Endothelial cell (in vitro differentiated cells): ENCODE data around the gene PRKRA. TPM values are rescaled to one million over a fixed set of nuclear protein-coding genes. Genes with fewer than 3 reads are reported as not detected.

Experiments
- DNase-seq: peaks from one replicate; pipeline ENCODE4 v3.0.0; 2021; ENCODE audit warnings: low spot score
- H3K27ac Mint-ChIP-seq: one replicate; pipeline ENCODE4 v1.8.0; 2021; ENCODE audit warnings: mixed read lengths, inconsistent platforms; ENCODE audit not compliant: unreplicated experiment
- H3K27me3 Mint-ChIP-seq: one replicate; pipeline ENCODE4 v1.8.0; 2021; ENCODE audit warnings: mild to moderate bottlenecking, moderate library complexity, mixed read lengths, inconsistent platforms; ENCODE audit not compliant: unreplicated experiment
- H3K36me3 Mint-ChIP-seq: one replicate; pipeline ENCODE4 v1.8.0; 2021; ENCODE audit warnings: mild to moderate bottlenecking, low read depth, mixed read lengths, inconsistent platforms; ENCODE audit not compliant: unreplicated experiment
- H3K4me1 Mint-ChIP-seq: one replicate; pipeline ENCODE4 v1.8.0; 2021; ENCODE audit warnings: mild to moderate bottlenecking, mixed read lengths, inconsistent platforms; ENCODE audit not compliant: unreplicated experiment
- H3K4me3 Mint-ChIP-seq: one replicate; pipeline ENCODE4 v1.8.0; 2021; ENCODE audit warnings: mild to moderate bottlenecking, mixed read lengths, inconsistent platforms; ENCODE audit not compliant: unreplicated experiment
- H3K9me3 Mint-ChIP-seq: one replicate; pipeline ENCODE4 v1.8.0; 2021; ENCODE audit warnings: mixed read lengths, inconsistent platforms; ENCODE audit not compliant: unreplicated experiment
- long read RNA-seq: library from polyadenylated mRNA; unstranded; transcript quantifications from one replicate; pipeline ENCODE4 v2.0.0, GENCODE V29; 2020; ENCODE audit not compliant: unreplicated experiment
- total RNA-seq: library from RNA; stranded (reverse); fragmentation: NEBNext Ultra II Directional; extraction: Animal tissue kit (Norgen Biotek cat#: 25700); gene quantifications from one replicate; pipeline ENCODE4 v1.2.1, GENCODE V29; 2021; ENCODE audit not compliant: unreplicated experiment
- TF ChIP-seq, protein P1 (sequence below): fragments of 200-600 bp; sonication (generic); IDR thresholded peaks from one replicate; pipeline ENCODE4 v1.5.0; 2021; ENCODE audit warnings: antibody characterized with exemption; ENCODE audit not compliant: unreplicated experiment

The PRKRA gene
- total RNA-seq = 33.1 TPM
- long read RNA-seq, transcript PRKRA-201 (8 exons, 1,826 nt) = major isoform, 25 of 32 reads
- long read RNA-seq, partial matches to known transcripts = 1 of 32 reads
- long read RNA-seq, other reads (novel, unspliced or antisense) = 4 of 32 reads

- Mint-ChIP-seq H3K27me3 (peaks cover 6% of the 10 kb centered on the region), H3K4me1 (peaks cover 13% of the 10 kb centered on the region), H3K27ac (peak within 1 kb of the TSS; percentile 100), H3K9me3 (no peaks in the 10 kb centered on the region), H3K4me3 (peak within 1 kb of the TSS; percentile 92), H3K36me3 (peaks cover 8% of the 10 kb centered on the region)
- TF ChIP-seq, protein P1, sequence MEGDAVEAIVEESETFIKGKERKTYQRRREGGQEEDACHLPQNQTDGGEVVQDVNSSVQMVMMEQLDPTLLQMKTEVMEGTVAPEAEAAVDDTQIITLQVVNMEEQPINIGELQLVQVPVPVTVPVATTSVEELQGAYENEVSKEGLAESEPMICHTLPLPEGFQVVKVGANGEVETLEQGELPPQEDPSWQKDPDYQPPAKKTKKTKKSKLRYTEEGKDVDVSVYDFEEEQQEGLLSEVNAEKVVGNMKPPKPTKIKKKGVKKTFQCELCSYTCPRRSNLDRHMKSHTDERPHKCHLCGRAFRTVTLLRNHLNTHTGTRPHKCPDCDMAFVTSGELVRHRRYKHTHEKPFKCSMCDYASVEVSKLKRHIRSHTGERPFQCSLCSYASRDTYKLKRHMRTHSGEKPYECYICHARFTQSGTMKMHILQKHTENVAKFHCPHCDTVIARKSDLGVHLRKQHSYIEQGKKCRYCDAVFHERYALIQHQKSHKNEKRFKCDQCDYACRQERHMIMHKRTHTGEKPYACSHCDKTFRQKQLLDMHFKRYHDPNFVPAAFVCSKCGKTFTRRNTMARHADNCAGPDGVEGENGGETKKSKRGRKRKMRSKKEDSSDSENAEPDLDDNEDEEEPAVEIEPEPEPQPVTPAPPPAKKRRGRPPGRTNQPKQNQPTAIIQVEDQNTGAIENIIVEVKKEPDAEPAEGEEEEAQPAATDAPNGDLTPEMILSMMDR = no peak
- peak; percentile 100 for DNase-seq
Observed at GRCh38 chr2:178450774-178451525, at the start of gene PRKRA, which contains the start of gene PJVK. Gene PRKRA (minus strand): TSS chr2:178451175. CDS start chr2:178451030, 145 bp downstream. Gene PJVK (plus strand): TSS chr2:178451378. CDS start chr2:178453410, 2,032 bp downstream.

- peaks cover 27% of the 10 kb centered on the region for H3K36me3 Mint-ChIP-seq
- TF ChIP-seq, protein P1 = no peak
- no peak overlapping the region for H3K27ac Mint-ChIP-seq
- no peak overlapping the region for H3K4me3 Mint-ChIP-seq
- H3K27me3 Mint-ChIP-seq = no peaks in the 10 kb centered on the region
- no peak for DNase-seq
- H3K4me1 Mint-ChIP-seq = no peaks in the 10 kb centered on the region
- H3K9me3 Mint-ChIP-seq = no peaks in the 10 kb centered on the region
Observed at GRCh38 chr2:178499640-178500039, 48.7 kb upstream of the PRKRA start.

DNA sequence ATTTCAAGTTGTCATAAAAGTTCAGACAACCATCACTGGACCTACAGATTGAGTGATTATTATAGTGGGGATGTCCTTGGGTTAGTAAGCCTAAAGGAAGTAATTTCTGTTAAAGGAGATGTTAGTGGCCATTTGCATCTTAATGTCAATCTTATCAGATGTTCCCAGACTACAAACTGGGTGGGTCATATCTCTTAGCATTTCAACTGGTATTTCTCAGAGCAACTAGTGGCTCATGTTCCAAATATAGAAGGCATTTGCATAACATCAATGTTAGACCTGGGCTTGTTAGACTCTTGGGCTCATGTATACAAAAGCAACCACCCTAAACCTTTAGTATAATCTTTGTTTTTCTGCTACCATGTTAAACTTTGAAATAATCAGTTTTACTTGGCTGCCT lies 47.2 kb upstream of the PRKRA start:
- no peaks in the 10 kb centered on the region for H3K27me3 Mint-ChIP-seq
- H3K4me1 Mint-ChIP-seq = no peaks in the 10 kb centered on the region
- TF ChIP-seq, protein P1 = no peak
- no peak overlapping the region for H3K27ac Mint-ChIP-seq
- peaks cover 29% of the 10 kb centered on the region for H3K36me3 Mint-ChIP-seq
- no peaks in the 10 kb centered on the region for H3K9me3 Mint-ChIP-seq
- no peak overlapping the region for H3K4me3 Mint-ChIP-seq
- DNase-seq = no peak

DNA sequence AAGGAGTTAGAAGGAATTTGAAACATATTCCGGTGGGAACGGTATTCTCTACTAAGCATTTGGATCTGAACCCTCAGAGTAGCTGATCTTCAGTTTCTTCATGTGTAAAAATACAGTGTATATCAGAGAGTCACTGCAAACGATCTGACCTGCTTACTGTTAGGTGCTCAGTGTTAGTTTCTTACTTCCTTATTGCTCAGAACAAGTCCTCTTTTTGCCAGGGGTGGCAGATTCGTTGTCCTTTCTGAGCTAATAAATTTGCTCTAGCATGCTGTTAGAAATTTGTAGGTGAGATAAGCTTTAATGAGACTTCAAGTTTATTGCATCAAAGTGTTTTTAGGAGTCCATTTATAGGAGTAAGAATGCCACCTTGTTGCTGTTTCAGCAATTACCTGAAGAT lies 45.1 kb upstream of the PRKRA start:
- Mint-ChIP-seq H3K4me3 (no peak overlapping the region), H3K27me3 (no peaks in the 10 kb centered on the region), H3K27ac (no peak overlapping the region), H3K4me1 (no peaks in the 10 kb centered on the region), H3K9me3 (no peaks in the 10 kb centered on the region), H3K36me3 (peaks cover 23% of the 10 kb centered on the region)
- TF ChIP-seq, protein P1 = no peak
- DNase-seq = no peak

DNA sequence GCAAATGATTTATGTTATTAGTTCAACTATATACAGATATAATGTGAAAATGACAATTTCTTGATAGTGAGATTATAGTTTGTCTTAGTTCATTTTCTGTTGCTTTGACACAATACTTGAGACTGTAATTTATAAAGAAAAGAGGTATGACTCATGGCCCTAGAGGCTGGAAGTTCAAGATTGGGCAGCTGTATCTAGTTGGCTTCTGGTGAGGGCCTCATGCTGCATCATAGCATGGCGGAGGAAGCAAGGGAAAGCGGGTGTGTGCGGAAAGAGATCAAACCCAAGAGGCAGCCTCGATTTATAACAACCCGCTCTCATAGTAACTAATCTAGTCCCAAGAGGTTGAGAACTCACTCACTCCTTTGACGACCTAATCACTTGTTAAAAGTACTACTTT lies 40.6 kb upstream of the PRKRA start:
- Mint-ChIP-seq H3K27me3 (peaks cover 2% of the 10 kb centered on the region), H3K36me3 (peaks cover 13% of the 10 kb centered on the region), H3K4me3 (no peak overlapping the region), H3K9me3 (no peaks in the 10 kb centered on the region), H3K27ac (no peak overlapping the region), H3K4me1 (no peaks in the 10 kb centered on the region)
- DNase-seq = no peak
- TF ChIP-seq, protein P1 = no peak
